ENCODE data around the gene BMPER. TPM values are rescaled to one million over a fixed set of nuclear protein-coding genes. Genes with fewer than 3 reads are reported as not detected.

Gene BMPER
- total RNA-seq, 2 experiments from 2014 or later = not detected

GRCh38 chr7:34124765-34125164 lies 219.4 kb downstream of the BMPER start:
- no peak overlapping the region for H3K27ac ChIP-seq (ENCODE audit: low read depth in 1 of 2, low read length in 2 of 2)
- intact Hi-C loops (cut with DNase I, micrococcal nuclease) = no loop called here
- H3K27me3 Mint-ChIP-seq = no peaks in the 10 kb centered on the region
- no peaks in the 10 kb centered on the region for H3K4me1 Mint-ChIP-seq (ENCODE audit: low read depth)
- no peaks in the 10 kb centered on the region for H3K4me1 ChIP-seq (ENCODE audit: insufficient read depth, low read length)
- no peaks in the 10 kb centered on the region for H3K36me3 Mint-ChIP-seq (ENCODE audit: low read depth)
- no peak for TF ChIP-seq CTCF (IDR thresholded peaks at IDR 0.05)
- ATAC-seq (ENCODE audit: poor library complexity) (no peak), DNase-seq (no peak)
- no peak overlapping the region for H3K4me3 ChIP-seq (ENCODE audit: low read length)
- peaks cover 10% of the 10 kb centered on the region for H3K9me3 Mint-ChIP-seq
- no peaks in the 10 kb centered on the region for H3K36me3 ChIP-seq (ENCODE audit: insufficient read depth, low read length)
- H3K9me3 ChIP-seq (ENCODE audit: control insufficient read depth in 1 of 2, insufficient read depth in 1 of 2, low read length in 2 of 2) = peaks cover 4 to 14% of the 10 kb centered on the region in 2 experiments
- ChIA-PET CTCF (no interaction called here), POLR2A (no interaction called here)
- H3K4me3 Mint-ChIP-seq = no peak overlapping the region
- no peaks in the 10 kb centered on the region for H3K27me3 ChIP-seq (ENCODE audit: control insufficient read depth in 1 of 2, insufficient read depth in 2 of 2, low read length in 2 of 2)
- no peak overlapping the region for H3K27ac Mint-ChIP-seq

GRCh38 chr7:34128762-34129161 lies 223.4 kb downstream of the BMPER start:
- ATAC-seq (ENCODE audit: poor library complexity) = no peak
- no peak for DNase-seq
- Histone ChIP-seq H3K4me1 (ENCODE audit: insufficient read depth, low read length) (no peaks in the 10 kb centered on the region), H3K27me3 (ENCODE audit: control insufficient read depth in 1 of 2, insufficient read depth in 2 of 2, low read length in 2 of 2) (no peaks in the 10 kb centered on the region), H3K27ac (ENCODE audit: low read depth in 1 of 2, low read length in 2 of 2) (no peak overlapping the region), H3K4me3 (ENCODE audit: low read length) (no peak overlapping the region), H3K9me3 (ENCODE audit: control insufficient read depth in 1 of 2, insufficient read depth in 1 of 2, low read length in 2 of 2) (peaks cover 12 to 25% of the 10 kb centered on the region in 2 experiments), H3K36me3 (ENCODE audit: insufficient read depth, low read length) (no peaks in the 10 kb centered on the region)
- CTCF ChIA-PET = no interaction called here
- TF ChIP-seq CTCF (IDR thresholded peaks at IDR 0.05) = no peak
- Mint-ChIP-seq H3K4me1 (ENCODE audit: low read depth) (no peaks in the 10 kb centered on the region), H3K27me3 (no peaks in the 10 kb centered on the region), H3K36me3 (ENCODE audit: low read depth) (no peaks in the 10 kb centered on the region), H3K9me3 (peaks cover 13% of the 10 kb centered on the region), H3K4me3 (no peak overlapping the region), H3K27ac (no peak overlapping the region)
- intact Hi-C loops (cut with DNase I, micrococcal nuclease) = no loop called here
- POLR2A ChIA-PET = no interaction called here

- no peak for DNase-seq
- Mint-ChIP-seq H3K27ac (no peak overlapping the region), H3K4me1 (ENCODE audit: low read depth) (no peaks in the 10 kb centered on the region), H3K27me3 (no peaks in the 10 kb centered on the region), H3K9me3 (peaks cover 14% of the 10 kb centered on the region), H3K36me3 (ENCODE audit: low read depth) (no peaks in the 10 kb centered on the region), H3K4me3 (no peak overlapping the region)
- H3K9me3 ChIP-seq (ENCODE audit: control insufficient read depth in 1 of 2, insufficient read depth in 1 of 2, low read length in 2 of 2) = peaks cover 16 to 18% of the 10 kb centered on the region in 2 experiments
- H3K4me1 ChIP-seq (ENCODE audit: insufficient read depth, low read length) = no peaks in the 10 kb centered on the region
- ATAC-seq (ENCODE audit: poor library complexity) = no peak
- ChIA-PET POLR2A (no interaction called here), CTCF (no interaction called here)
- intact Hi-C loops (cut with DNase I, micrococcal nuclease) = no loop called here
- TF ChIP-seq CTCF (IDR thresholded peaks at IDR 0.05) = no peak
- H3K27ac ChIP-seq (ENCODE audit: low read depth in 1 of 2, low read length in 2 of 2) = no peak overlapping the region
- H3K27me3 ChIP-seq (ENCODE audit: control insufficient read depth in 1 of 2, insufficient read depth in 2 of 2, low read length in 2 of 2) = no peaks in the 10 kb centered on the region
- H3K36me3 ChIP-seq (ENCODE audit: insufficient read depth, low read length) = no peaks in the 10 kb centered on the region
- H3K4me3 ChIP-seq (ENCODE audit: low read length) = no peak overlapping the region
Measured at GRCh38 chr7:34130558-34131295, 225.4 kb downstream of the BMPER start.
